ENCODE data around the gene SPAG6. TPM values are rescaled to one million over a fixed set of nuclear protein-coding genes. Genes with fewer than 3 reads are reported as not detected.

Gene SPAG6
- total and polyA plus RNA-seq, 2 of the 8 experiments (the other 6 are each of a cell fraction or from before 2014, with no cell fraction given), result 0.14 TPM; not detected in 1

DNA sequence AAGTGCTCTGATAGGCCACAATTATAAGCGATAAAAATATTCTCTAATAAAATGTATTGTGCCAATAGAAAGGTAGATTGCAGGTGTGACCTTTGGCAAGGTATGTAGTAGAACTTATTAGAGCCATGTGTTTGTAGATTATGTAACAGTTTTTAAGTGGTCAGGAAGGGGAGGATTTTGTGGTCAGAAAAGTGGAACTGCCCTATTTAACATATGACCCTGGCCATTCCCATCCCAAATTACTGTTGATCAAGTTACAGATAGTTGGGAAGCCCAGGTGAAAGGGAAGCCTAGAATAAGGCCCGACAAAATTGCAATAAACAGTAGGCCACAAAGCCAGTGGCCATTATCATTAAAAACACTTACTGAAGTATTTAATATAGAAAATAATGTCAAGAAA is 89.2 kb downstream of the SPAG6 start (continued):
- TF ChIP-seq SP1 (IDR thresholded peaks at IDR 0.05; ENCODE audit: low read depth, low read length) (no peak), CHD2 (IDR thresholded peaks at IDR 0.05; ENCODE audit: low read length) (no peak), GTF2F1 (IDR thresholded peaks at IDR 0.05; ENCODE audit: borderline replicate concordance, low read depth, low read length) (no peak)

Data from H1 (cell line).